Ishikawa (cell line): ENCODE results near the gene ST6GALNAC6.
A peak's percentile ranks its signal among the peaks of the same experiment; 100 is the strongest.

ENCODE experiments used
- CEBPB ChIP-seq: IDR thresholded peaks from 2 replicates; pipeline ENCODE4 v1.6.1; 2012
- CREB1 ChIP-seq: IDR thresholded peaks from 2 replicates; pipeline ENCODE4 v1.6.1; 2012; ENCODE audit warnings: low read depth
- EGR1 ChIP-seq: IDR thresholded peaks from 2 replicates; pipeline ENCODE4 v1.6.1; 2012
- EP300 ChIP-seq: IDR thresholded peaks from 2 replicates; pipeline ENCODE4 v1.6.1; 2012; ENCODE audit warnings: borderline replicate concordance
- FOXM1 ChIP-seq: IDR thresholded peaks from 2 replicates; pipeline ENCODE4 v1.6.1; 2012; ENCODE audit warnings: low read depth, borderline replicate concordance
- MAX ChIP-seq: IDR thresholded peaks from 2 replicates; pipeline ENCODE4 v1.6.1; 2012
- NFIC ChIP-seq: IDR thresholded peaks from 2 replicates; pipeline ENCODE4 v1.6.1; 2012
- RAD21 ChIP-seq: IDR thresholded peaks from 2 replicates; pipeline ENCODE4 v1.6.1; 2012; ENCODE audit warnings: low read depth
- REST ChIP-seq: IDR thresholded peaks from 2 replicates; pipeline ENCODE4 v1.6.1; 2012; ENCODE audit warnings: low read depth, mild to moderate bottlenecking
- TAF1 ChIP-seq: IDR thresholded peaks from 2 replicates; pipeline ENCODE4 v1.6.1; 2012; ENCODE audit warnings: low read depth, mild to moderate bottlenecking
- TCF12 ChIP-seq: IDR thresholded peaks from 2 replicates; pipeline ENCODE4 v1.6.1; 2012; ENCODE audit warnings: low read depth
- TEAD4 ChIP-seq: IDR thresholded peaks from 2 replicates; pipeline ENCODE4 v1.6.1; 2012
- USF1 ChIP-seq: IDR thresholded peaks from 2 replicates; pipeline ENCODE4 v1.6.1; 2012
- YY1 ChIP-seq: IDR thresholded peaks from 2 replicates; pipeline ENCODE4 v1.6.1; 2012; ENCODE audit warnings: low read depth
- ZBTB7A ChIP-seq: IDR thresholded peaks from 2 replicates; pipeline ENCODE4 v1.6.1; 2012; ENCODE audit warnings: low read depth

Gene ST6GALNAC6

GRCh38 chr9:127923046-127923445, 23.6 kb upstream of the ST6GALNAC6 start:
- no peak for TF ChIP-seq MAX
- TF ChIP-seq ZBTB7A, result no peak
- no peak for TF ChIP-seq FOXM1
- TF ChIP-seq EGR1, result no peak
- TF ChIP-seq TEAD4, result no peak
- no peak for TF ChIP-seq TCF12

GRCh38 chr9:127921557-127922120, 22.2 kb upstream of the ST6GALNAC6 start:
- TF ChIP-seq FOXM1, result no peak
- TF ChIP-seq CEBPB, result no peak
- TF ChIP-seq TEAD4, result no peak
- peak; percentile 92 for TF ChIP-seq RAD21
- no peak for TF ChIP-seq TAF1
- TF ChIP-seq EGR1, result no peak
- no peak for TF ChIP-seq TCF12
- TF ChIP-seq NFIC, result no peak
- TF ChIP-seq USF1, result no peak
- TF ChIP-seq REST, result no peak
- TF ChIP-seq YY1, result no peak
- TF ChIP-seq CREB1, result no peak
- no peak for TF ChIP-seq EP300
- TF ChIP-seq MAX, result 0 out of 2 replicates have a peak, but pooled peaks have one; percentile 28
- TF ChIP-seq ZBTB7A, result no peak

- TF ChIP-seq FOXM1 (no peak), EGR1 (no peak), RAD21 (no peak), MAX (no peak), TEAD4 (no peak), NFIC (no peak), TCF12 (no peak), CREB1 (no peak)
These were observed 21.4 kb upstream of the ST6GALNAC6 start for GRCh38 chr9:127920794-127921193.

GRCh38 chr9:127919253-127919815, 19.9 kb upstream of the ST6GALNAC6 start:
- TF ChIP-seq TCF12 (peak; percentile 61; the same call in 1 of the 2 replicates), TEAD4 (peak; percentile 47), NFIC (peak; percentile 37; the same call in 1 of the 2 replicates), CEBPB (peak; percentile 78), REST (no peak), EP300 (peak; percentile 48; the same call in 1 of the 2 replicates), EGR1 (no peak), MAX (peak; percentile 48; the same call in 1 of the 2 replicates)

- no peak for TF ChIP-seq YY1
- TF ChIP-seq NFIC, result no peak
- no peak for TF ChIP-seq ZBTB7A
- no peak for TF ChIP-seq CREB1
- no peak for TF ChIP-seq TAF1
- TF ChIP-seq FOXM1, result no peak
These were observed 19.0 kb upstream of the ST6GALNAC6 start for GRCh38 chr9:127918183-127919107.

- TF ChIP-seq CEBPB (no peak), RAD21 (no peak), TEAD4 (no peak), FOXM1 (no peak), TAF1 (no peak), EGR1 (no peak), YY1 (no peak), USF1 (no peak), EP300 (no peak)
These were observed 18.2 kb upstream of the ST6GALNAC6 start for GRCh38 chr9:127917603-127918002.
